ENCODE results near the gene ORMDL3. TPM values are rescaled to one million over a fixed set of nuclear protein-coding genes. Genes with fewer than 3 reads are reported as not detected.

Gene ORMDL3
- total RNA-seq, 1 experiment from 2014 or later = 55.1 TPM

DNA sequence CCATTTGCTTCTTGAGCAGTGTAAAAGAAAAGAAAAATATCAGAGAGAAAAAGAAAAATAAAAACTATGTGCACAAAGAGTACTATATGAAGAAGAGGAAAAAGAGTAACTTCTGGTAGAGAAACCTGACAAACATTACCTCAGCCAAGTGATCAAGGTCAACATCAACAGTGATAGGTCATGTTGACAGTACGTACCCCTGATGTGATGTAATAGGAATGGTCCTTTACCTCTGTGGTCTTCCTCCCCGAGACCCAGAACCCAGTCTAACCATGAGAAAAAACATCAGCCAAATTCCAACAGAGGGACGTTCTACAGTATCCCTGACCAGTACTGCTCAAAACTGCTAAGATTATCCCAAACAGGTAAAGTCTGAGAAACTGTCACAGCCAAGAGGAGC, 13.4 kb downstream of the ORMDL3 start:
- in situ Hi-C loops (cut with HindIII; ENCODE audit: low pct_unique_long_range_greater_than_20kb, low sequenced_read_pairs) (no loop called here), intact Hi-C loops (cut with micrococcal nuclease; ENCODE audit: unreplicated experiment) (no loop called here)
- TF ChIP-seq, protein P1, sequence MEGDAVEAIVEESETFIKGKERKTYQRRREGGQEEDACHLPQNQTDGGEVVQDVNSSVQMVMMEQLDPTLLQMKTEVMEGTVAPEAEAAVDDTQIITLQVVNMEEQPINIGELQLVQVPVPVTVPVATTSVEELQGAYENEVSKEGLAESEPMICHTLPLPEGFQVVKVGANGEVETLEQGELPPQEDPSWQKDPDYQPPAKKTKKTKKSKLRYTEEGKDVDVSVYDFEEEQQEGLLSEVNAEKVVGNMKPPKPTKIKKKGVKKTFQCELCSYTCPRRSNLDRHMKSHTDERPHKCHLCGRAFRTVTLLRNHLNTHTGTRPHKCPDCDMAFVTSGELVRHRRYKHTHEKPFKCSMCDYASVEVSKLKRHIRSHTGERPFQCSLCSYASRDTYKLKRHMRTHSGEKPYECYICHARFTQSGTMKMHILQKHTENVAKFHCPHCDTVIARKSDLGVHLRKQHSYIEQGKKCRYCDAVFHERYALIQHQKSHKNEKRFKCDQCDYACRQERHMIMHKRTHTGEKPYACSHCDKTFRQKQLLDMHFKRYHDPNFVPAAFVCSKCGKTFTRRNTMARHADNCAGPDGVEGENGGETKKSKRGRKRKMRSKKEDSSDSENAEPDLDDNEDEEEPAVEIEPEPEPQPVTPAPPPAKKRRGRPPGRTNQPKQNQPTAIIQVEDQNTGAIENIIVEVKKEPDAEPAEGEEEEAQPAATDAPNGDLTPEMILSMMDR (IDR thresholded peaks at IDR 0.05) = no peak
- no peak for TF ChIP-seq TCF7L2 (IDR thresholded peaks at IDR 0.05; ENCODE audit: low read depth, low read length)
- Histone ChIP-seq H3K9me3 (ENCODE audit: control insufficient read depth, insufficient read depth, low read depth, low read length) (no peaks in the 10 kb centered on the region), H3K27me3 (ENCODE audit: control insufficient read depth, insufficient read depth, low read length) (no peaks in the 10 kb centered on the region), H3K27ac (ENCODE audit: low read length) (no peak overlapping the region), H3K4me3 (ENCODE audit: low read depth in 2 of 2, low read length in 2 of 2) (no peak overlapping the region), H3K36me3 (ENCODE audit: control insufficient read depth, insufficient read depth, low read length) (no peaks in the 10 kb centered on the region), H3K4me1 (ENCODE audit: control insufficient read depth, insufficient read depth, low read length) (no peaks in the 10 kb centered on the region)
- CTCF ChIA-PET = no interaction called here
- POLR2A ChIA-PET = no interaction called here
- ATAC-seq (no peak), DNase-seq (ENCODE audit: low read depth, low spot score) (no peak)
- no TSS peak for BruUV-seq (replicated peaks)

DNA sequence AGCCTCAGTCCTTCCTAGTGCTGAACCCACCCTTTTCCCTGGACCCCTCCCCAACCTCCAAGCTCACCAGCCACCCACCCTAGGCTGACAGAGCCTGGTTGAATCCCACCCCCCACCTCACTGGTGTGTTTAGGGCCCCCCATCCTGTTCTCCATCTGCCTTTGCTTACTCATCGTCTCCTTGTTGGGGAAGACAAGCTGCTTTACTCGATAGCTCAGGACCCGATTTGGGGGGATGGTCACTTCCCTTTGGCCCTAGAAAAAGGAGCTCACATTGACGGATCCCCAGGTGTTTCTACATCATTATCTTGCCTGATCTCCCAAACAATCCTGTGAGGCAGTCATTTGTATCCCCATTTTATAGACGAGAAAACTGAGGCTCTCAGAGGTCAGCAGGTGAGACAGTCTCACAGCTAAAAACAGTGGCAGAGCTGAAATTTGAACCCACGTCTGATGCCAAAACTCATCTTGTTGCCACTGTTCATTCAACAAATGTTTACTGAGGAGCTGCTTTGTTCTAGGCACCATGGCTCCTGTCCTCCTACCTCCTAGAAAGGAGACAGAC, 18.5 kb downstream of the ORMDL3 start:
- in situ Hi-C loops (cut with HindIII; ENCODE audit: low pct_unique_long_range_greater_than_20kb, low sequenced_read_pairs) = no loop called here
- no peaks in the 10 kb centered on the region for H3K9me3 ChIP-seq (ENCODE audit: control insufficient read depth, insufficient read depth, low read depth, low read length)
- H3K27me3 ChIP-seq (ENCODE audit: control insufficient read depth, insufficient read depth, low read length) = no peaks in the 10 kb centered on the region
- DNase-seq (ENCODE audit: low read depth, low spot score) = no peak
- no TSS peak for BruUV-seq (replicated peaks)
- no peak overlapping the region for H3K4me3 ChIP-seq (ENCODE audit: low read depth in 2 of 2, low read length in 2 of 2)
- ChIA-PET CTCF (interaction anchor here (0.6 to 0.7 kb wide), 2 partner anchors 151 to 303 kb away, joined by 6 to 8 read pairs; no protein-coding TSS in a partner anchor), POLR2A (interaction anchor here (0.7 kb wide), 1 partner anchor 230 kb away, joined by 11 read pairs; no protein-coding TSS in a partner anchor)
- H3K36me3 ChIP-seq (ENCODE audit: control insufficient read depth, insufficient read depth, low read length) = no peaks in the 10 kb centered on the region
- H3K27ac ChIP-seq (ENCODE audit: low read length) = no peak overlapping the region
- TF ChIP-seq TCF7L2 (IDR thresholded peaks at IDR 0.05; ENCODE audit: low read depth, low read length) (no peak), POLR2AphosphoS5 (IDR thresholded peaks at IDR 0.05; ENCODE audit: low read depth, low read length) (no peak), SIN3A (IDR thresholded peaks at IDR 0.05; ENCODE audit: borderline replicate concordance, insufficient read depth, low read depth, low read length) (no peak)
- TF ChIP-seq, protein P1 (IDR thresholded peaks at IDR 0.05) = no peak
- TF ChIP-seq, protein P2, sequence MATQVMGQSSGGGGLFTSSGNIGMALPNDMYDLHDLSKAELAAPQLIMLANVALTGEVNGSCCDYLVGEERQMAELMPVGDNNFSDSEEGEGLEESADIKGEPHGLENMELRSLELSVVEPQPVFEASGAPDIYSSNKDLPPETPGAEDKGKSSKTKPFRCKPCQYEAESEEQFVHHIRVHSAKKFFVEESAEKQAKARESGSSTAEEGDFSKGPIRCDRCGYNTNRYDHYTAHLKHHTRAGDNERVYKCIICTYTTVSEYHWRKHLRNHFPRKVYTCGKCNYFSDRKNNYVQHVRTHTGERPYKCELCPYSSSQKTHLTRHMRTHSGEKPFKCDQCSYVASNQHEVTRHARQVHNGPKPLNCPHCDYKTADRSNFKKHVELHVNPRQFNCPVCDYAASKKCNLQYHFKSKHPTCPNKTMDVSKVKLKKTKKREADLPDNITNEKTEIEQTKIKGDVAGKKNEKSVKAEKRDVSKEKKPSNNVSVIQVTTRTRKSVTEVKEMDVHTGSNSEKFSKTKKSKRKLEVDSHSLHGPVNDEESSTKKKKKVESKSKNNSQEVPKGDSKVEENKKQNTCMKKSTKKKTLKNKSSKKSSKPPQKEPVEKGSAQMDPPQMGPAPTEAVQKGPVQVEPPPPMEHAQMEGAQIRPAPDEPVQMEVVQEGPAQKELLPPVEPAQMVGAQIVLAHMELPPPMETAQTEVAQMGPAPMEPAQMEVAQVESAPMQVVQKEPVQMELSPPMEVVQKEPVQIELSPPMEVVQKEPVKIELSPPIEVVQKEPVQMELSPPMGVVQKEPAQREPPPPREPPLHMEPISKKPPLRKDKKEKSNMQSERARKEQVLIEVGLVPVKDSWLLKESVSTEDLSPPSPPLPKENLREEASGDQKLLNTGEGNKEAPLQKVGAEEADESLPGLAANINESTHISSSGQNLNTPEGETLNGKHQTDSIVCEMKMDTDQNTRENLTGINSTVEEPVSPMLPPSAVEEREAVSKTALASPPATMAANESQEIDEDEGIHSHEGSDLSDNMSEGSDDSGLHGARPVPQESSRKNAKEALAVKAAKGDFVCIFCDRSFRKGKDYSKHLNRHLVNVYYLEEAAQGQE (IDR thresholded peaks at IDR 0.05; ENCODE audit: insufficient read depth in 1 of 2, low read depth in 2 of 2, low read length in 1 of 2) = no peak
- no peaks in the 10 kb centered on the region for H3K4me1 ChIP-seq (ENCODE audit: control insufficient read depth, insufficient read depth, low read length)
- intact Hi-C loops (cut with micrococcal nuclease; ENCODE audit: unreplicated experiment) = no loop called here
- no peak for ATAC-seq
